NCI-H128 (cell line): Measurements from ENCODE around the gene GRIK4.

ENCODE experiments used
- DNase-seq: peaks from one replicate; lab custom pipeline; 2025; ENCODE audit not compliant: unreplicated experiment; lab: John Stamatoyannopoulos, UW

The GRIK4 gene

DNA sequence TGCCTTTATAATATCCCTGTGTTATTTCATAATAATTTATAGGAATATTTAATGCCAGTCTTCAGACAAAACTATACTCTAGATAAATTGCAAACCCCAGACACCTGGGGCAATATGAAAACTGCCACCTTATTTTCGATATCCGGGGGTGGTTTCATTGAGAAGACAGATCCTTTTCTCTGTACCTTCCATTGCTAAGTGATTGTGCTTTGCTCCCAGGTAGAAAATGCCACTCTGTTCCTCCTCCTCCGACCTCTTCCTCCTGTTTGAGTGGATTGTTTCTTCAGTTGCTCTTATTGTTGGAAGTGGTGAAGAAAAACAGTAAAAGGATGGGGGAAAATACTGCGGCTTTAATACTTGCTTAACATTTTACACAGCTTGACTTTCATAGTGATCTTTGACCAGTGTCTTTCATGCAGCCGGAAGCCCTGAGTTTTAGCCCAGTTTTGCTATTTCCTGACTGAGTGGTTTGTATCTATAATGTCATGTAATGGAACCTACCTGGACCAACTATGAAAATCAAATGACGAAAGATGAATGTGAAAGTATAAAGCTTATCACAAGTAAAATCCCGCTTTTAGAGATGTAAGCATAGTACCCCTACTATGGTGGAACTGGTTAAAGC is 5.6 kb upstream of the GRIK4 start:
- DNase-seq, result no peak

DNA sequence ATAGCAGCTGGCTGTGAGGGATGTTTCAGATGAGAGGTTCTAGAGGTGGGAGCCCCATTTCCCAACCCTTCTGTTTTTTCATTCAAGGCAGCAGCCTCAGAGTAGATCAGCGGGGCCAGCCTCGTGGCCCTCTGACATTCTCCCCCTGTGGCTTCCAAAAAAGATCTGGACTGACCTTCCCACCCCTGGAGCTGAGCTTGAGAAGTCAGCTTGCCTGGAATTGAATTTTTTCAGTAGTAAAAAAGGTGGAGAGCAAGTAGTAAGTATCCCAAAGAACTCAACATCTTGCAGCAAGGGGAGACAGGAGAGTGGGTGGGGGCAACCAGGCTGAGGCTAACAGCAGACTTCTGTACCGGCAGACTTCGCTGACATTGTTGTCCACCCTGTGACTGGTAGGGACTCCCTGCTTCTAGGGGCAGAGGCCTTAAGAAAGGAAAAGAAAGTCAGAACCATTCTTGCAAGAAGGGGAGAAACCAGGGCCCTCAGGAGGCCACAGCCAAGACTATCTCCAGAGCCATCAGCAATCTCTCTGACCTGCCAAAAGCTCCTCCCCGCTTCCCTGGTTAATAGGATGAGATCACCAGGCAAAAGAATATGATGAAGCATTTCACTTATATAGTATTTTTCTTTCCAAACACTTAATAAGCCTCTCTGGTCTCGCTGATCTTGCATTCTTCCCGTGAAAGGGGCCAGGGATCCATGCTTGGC is 2.0 kb upstream of the GRIK4 start:
- DNase-seq, result no peak

DNA sequence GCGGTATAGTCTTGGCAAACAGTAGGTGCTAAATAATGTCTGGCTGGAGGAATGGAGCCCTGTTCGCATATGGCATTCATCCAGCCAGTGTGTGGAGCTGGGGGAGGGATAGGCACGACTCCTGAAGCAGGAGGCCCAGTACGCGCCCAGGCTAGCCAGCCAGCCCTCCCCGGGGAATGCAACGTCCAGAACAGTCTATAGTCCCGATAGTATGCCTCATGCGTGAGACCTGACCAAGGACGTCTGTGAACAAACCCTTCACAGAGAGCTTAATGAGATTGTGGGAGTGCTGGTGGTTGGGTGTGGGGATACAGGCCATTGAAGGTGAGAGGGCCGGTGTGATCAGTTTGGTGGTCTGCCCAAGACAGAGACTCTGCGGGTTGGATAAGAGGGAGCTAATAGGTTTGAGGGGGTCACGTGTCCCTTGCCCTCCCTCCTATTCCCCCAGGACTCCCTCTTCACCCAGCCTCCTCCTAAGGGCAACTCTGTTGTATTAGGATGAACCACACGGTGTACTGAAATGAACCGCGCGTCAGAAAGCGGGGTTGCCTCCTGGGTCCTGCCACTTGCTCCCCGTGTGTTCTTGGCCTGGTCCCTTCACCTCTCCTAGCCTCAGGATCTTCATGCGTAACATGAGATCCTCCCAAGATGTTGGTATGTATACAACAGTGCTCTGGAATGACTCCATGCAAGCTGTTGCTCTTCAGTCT is 987 bp upstream of the GRIK4 start:
- no peak for DNase-seq

DNA sequence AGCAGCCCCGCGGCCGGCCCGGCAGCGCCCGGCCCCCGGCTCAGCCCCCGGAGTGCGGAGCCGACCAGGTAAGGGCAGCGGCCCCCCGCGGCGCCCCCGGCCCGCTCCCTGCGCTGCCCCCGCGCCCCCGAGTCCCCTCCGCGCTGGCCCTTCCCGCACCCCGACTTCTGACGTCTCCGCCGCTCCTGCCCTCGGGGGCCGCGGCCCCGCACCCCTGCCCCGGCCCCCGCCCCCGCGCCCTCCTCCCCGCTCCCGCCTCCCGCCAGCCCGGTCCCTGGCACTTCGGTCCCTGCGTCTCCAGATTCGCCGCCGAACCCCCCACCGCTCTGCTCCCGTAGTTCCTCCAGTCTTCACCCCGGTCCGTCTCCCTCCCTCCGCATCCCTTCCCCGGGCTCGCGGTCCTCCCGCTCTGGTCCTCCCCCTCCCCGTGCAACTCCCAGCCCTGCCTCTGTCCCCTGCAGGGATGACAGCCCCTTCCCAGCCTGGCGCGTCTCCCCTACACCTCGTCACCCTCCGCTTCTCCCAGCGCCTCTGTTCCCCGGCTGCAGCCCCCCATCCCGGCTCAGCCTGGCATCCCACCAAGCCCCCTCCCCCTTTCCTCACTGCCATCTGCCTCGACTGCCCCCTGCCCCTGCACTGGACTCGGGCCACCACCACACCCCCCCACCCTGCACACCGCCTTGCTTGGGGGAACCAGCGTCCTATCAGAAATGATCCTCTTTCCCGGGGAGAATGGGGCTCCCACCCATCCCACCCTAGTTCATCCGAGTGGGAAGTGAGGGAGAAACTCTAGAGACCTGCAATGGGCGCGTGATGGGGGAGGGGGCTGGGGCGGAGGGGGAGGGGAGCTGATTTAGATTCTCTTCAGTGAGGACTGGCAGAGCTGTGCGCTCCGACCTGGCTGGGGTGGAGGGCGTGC is 531 bp downstream of the GRIK4 start:
- no peak for DNase-seq

DNA sequence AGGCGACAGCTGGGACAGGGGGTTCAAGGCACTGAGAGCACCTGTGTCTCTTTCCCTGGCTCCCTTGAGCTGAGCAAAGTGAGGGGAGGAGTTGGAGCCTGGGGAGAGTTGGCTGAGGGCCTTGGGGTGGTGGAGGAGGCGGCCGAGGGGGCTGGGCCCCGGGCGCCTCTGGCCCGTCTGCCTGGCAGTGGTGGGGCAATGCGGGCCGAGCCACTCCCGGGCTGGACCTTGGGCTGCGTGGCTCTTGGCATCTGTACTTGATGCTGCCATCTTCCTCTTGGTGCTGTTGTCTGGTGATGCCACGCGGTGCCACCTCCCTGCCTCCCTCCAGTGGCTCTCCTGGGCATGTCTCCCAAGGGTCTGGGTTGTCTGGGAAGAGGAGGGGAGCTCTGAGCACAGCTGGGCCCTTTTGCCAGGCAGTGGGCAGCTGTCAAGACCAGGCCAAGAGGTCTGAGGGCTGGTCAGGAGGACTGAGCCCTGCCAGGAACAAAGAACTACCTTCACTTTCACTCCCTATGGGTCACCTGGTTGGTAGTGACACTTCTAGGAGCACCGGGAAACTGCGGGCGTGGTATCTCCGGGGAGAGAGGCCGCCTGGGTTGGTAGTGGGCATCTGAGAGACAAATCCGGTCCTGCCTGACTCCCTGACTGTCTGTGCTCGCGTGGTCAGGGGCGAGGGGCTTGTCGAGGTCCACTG is 1.3 kb downstream of the GRIK4 start:
- DNase-seq, result no peak

DNA sequence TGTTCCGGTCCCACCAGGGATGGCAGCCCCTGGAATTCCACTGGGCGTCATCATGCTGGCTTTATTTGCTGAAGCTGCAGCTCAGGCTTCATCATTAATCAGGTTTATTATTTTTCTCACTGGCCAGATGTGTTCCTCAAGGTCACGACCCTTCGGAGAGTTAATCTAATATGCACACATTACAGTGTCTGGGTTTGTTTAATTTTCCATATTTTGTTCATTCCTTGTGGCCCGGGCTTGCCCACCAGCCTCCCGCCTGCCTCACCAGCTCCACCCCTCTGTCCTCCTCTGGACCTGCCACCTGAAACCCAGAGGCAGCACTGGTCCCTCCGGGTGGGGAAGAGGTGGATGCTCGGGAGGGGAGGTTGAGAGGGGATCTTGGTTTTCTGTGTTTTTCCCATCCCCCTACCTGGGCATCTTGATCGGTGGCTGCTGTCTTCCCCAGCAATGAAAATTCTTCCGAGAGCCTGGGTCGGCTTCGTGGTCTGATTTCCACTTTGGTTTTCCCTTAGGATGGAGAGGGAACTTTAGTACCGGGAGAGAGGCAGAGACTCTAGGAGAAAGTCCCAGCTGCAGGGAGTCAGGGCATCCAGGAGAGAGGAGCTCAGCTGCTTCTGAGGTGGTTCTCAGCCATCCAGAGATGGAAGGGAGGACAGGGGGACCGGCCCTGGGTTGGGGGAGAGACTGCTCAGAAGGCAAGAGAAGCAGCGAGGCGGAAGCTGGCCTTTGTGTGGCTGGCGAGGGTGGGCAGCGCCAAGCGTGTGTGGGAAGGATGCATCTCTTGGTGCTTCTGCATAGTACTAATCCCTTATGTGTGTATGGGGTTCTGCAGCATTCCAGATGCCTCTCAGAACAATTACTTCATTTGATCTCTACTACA is 2.1 kb downstream of the GRIK4 start:
- DNase-seq, result no peak

DNA sequence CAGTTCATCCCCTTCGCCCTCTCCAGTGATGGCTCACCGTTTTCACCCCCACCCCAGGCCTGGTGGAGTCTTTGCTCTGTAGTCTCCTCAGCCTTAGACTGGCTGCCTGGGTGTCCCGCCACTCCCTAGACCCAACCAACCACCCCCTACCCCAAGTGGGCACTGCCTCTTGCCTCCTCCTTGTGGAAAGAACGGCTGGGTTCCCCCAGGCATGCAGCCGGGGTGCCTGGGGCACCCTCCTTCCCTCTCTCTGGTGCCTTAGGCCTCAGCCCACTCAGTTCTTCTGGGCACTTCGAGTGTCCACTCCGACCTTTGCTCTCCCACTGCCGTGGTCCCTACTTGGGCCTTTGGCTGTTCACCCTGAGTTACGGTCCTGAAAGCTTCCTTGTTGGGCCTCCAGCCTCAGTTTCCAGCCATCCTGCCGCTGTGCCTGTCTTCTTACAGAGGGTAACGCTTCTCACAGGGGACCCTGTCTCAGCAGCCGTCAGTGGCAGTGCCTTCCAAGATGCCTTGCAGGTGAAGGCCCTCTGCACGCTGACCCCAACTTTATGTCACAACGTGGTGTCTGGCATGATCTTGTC is 3.1 kb downstream of the GRIK4 start:
- no peak for DNase-seq

DNA sequence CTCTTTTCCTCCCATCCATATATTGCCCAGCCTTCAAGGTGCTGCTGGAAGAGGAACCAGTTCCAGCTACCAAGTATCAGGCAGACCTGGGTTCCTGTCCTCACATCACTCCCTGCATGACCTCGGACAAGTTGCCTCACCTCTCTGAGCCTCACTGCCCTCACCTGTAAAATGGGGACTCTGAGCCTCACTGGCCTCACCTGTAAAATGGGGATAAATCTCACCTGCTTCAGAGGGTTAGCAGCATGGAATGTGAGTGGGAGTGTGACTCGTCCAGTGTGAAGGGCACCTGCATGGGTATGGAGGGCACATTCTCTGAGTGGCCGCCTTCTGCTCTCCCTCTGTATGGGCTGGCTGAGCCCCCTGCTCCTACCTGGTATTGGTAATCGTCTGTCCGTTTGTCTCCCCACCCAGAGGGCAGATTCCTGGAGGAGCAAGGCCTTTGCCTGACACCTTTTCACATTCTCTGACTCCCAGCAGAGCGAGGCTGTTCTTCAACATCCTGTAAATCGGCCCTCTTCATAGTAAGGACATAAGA is 3.7 kb downstream of the GRIK4 start:
- no peak for DNase-seq

DNA sequence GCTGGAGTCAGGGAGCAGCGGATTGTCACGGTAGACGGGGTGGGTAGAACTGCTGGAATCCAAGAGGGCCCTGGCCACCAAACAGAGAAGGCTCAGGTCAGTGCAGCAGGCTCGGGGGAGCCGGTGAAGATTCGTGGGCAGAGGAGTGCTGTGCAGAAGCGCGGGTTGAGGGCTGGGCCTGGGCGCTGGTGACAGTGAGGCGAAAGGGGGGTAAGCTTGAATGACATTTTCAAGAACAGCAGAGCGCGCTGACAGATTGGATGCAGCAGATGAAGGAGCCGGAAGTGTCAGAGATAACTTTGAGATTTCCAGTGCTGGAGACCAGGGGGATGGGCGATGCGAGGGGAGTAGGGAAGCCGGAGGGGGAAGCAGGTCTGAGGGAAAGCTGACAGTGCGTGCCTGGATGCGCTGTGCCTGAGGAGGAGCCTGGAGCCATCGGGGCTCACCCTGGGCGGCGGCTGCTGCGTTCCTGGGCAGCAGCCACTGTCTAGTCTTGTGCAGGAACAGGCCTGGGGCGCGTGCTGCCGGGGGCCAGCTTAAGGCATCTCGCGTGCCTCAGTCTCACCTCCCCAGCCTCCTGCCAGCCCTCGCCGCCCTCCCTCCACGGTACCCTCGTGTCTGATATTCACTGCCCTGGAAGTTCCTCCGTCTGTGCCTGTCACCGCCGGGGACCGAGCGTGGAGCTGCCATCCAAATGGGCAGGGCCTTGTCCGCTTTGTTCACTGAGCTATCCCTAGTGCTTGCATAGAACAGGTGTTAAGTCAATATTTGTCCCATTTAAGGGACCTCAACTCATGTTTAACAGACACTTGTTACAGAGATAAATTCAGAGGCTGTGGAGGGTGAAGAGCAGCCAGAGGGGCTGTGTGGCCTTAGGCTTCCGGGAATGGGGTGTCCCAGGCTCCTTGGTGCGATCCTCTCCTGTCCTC is 5.2 kb downstream of the GRIK4 start:
- DNase-seq, result no peak

DNA sequence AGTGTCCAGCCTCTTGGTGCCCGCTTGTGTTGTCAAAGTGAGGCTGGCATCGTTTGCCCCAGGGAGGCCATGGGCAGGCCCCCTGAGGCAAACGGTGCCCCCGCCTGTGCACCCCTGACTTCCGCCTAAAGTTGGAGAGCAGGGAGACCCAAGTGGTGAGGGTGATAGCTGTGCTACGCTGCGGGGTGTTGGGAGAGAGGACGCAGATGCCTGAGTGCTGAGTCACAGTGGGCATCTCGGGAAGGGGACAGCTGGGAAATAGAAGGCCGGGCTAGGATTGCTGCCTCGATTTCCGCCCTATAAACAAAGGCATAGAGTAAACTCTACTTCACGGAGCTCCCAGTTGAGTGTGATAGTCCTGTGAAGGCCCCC is 5.8 kb downstream of the GRIK4 start:
- no peak for DNase-seq

DNA sequence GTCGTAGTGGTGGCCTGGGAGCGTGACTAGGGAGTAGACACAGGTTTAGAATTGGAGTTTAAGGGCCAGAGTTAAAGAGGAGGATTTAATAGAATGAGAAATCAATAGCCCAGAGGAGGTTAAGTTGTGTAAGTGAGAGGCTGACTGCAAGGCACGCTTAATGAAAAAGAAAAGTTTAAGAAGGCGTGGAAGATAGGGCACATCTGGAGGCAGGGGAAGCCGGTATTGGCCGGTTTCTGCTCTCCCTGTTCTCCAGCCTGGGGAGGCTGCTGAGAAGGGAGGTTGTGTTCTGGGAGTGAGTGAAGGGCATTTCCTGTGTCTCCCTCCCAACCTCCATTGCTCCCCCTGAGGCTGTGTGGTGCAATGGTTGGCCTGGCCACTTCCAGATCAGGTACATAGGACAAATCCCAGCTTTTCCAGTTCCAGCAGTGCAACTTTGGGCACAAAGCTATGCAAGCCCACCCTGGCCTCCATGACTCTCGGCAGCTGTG is 6.3 kb downstream of the GRIK4 start:
- no peak for DNase-seq

DNA sequence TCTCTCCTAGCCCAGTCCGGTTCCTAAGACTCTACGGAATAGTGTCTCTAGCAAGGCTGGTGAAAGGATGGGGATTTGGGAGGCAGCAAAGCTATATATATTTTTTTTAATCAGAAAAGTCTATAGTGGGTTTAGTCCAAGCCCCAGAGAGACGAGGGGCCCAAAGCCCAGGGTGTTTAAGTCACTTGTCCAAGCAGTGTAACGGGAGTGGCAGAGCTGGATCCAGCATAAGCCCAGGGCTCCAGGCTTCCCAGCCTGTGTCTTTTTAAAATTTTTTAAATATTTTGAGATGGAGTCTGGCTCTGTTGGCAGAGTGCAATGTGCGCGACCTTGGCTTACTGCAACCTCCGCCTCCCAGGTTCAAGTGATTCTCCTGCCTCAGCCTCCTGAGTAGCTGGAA is 6.8 kb downstream of the GRIK4 start:
- DNase-seq, result no peak

DNA sequence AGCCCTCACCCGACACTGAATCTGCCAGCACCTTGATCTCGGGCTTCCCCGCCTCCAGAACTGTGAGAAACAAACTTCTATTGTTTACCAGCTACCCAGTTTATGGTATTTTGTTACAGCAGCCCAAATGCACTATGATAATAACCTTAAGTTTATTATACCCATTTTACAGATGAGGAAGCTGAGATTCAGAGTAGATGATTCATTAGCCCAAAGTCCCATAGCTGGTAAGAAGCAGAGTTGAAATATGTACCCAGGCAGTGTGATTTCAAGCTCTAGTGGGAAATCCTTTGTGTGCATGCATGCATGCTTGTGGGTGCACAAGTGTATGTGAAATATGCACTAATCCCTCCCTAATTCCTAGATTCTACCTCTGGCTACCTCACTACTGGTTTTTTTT is 7.9 kb downstream of the GRIK4 start:
- no peak for DNase-seq

DNA sequence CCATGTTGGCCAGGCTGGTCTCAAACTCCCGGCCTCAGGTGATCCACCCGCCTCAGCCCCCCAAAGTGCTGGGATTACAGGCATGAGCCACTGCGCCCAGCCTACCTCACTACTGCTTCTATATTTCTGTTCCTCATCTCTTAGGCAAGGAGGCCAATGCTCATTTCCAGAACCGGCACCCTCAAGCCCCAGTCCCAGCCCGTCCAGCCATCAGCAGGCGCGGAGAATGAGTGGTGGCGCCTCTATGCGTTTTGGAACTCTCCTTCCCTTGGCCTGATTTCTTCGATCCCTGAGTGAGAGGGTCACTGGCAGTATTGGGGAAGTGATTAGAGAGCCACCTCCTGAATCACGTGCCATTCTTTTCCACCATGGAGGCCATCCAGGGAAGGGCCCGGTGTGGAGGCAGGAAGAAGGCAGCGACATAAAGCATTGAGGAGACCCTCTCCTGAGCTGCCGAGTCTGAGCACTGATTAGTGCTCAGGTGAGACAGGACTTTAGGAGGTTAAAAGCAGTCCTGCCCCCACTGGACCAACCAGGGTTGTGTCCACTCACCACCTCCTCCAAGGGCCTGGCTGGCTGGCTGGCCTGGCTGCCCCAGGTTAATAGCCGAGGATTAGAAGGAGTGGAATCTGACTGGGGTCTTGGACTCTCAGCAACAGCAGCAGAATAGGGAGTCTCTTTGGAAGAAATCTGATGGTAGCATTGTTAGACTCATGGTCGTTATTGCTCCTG is 8.7 kb downstream of the GRIK4 start:
- DNase-seq, result no peak

DNA sequence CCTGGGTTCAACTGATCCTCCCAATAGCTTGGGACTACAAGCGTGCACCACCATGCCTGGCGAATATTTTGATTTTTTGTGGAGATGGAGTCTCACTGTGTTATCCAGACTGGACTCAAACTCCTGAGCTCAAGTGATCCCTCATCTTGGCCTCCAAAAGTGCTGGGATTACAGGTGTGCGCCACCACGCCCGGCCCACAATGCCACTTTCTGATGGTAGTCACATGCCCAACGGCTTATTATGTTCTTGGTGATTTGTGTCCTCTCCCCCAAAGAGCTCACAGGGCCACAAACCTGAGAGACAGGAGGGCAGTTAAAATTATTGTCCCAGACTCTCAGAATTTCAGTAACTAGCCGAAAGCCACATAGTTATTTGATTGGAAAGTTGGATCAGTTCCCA is 9.6 kb downstream of the GRIK4 start:
- no peak for DNase-seq

DNA sequence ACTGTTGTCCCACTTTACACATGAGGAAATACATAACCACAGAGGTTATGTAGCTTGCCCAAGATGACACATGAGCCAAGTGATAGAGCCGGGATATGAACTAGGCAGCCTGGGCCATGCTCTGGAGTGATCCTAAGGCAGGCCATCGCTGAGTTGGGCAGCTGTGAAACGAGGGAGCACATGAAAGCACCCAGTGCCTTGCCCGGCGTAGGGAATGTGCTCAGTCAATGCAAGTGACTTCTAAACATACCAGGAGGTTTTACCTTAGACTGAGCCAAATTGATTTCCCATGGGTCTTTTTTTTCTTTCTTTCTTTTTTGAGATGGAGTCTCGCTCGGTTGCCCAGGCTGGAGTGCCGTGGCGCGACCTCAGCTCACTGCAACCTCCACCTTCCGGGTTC is 10.5 kb downstream of the GRIK4 start:
- no peak for DNase-seq

DNA sequence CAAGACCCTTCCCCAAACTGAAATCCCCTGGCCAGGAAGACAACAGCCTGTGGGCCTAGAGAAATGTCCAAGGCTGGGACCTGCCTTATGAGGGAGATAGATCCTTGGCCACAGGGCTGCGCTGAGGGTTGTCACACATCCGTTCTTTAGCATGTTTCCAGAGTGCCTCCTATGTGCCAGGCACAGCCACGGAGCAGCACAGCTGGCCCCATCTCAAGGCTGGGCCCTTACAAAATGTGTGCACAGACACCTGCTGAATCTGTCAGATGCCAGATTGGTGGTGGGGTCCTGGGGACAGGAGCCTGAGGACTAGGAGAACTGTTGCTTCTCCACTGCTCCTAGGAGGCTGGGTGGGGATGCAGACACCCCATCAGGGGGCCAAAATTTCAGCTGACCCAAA is 11.2 kb downstream of the GRIK4 start:
- no peak for DNase-seq
